Measurements from ENCODE around the gene SESN3.
"Not testable (repeated sequence)": the region's sequence is repeated elsewhere in the genome, so short reads cannot be mapped to it uniquely, and the experiment has no call there.

SESN3 gene

GRCh38 chr11:95231127-95231880, at the start of gene SESN3:
Gene SESN3, minus strand, starts transcription at chr11:95231202. Its CDS starts 342 bp downstream, at chr11:95230860.
- peak; percentile 99 for DNase-seq

GRCh38 chr11:95279921-95280868, 49.2 kb upstream of the SESN3 start:
- DNase-seq: no peak

- DNase-seq: no peak
Observed at GRCh38 chr11:95277868-95278267, 46.9 kb upstream of the SESN3 start.

GRCh38 chr11:95276139-95276538, 45.1 kb upstream of the SESN3 start:
- DNase-seq: no peak

- DNase-seq: not testable (repeated sequence)
Observed at GRCh38 chr11:95273618-95274017, 42.6 kb upstream of the SESN3 start.

- peak; percentile 22 for DNase-seq
Observed at GRCh38 chr11:95269036-95269819, 38.2 kb upstream of the SESN3 start.

- DNase-seq: no peak
Observed at GRCh38 chr11:95268391-95268790, 37.4 kb upstream of the SESN3 start.

- no peak for DNase-seq
Observed at GRCh38 chr11:95267601-95268213, 36.7 kb upstream of the SESN3 start.

GRCh38 chr11:95266751-95267374, 35.9 kb upstream of the SESN3 start:
- no peak for DNase-seq

- DNase-seq: peak; percentile 33
Observed at GRCh38 chr11:95264881-95265280, 33.9 kb upstream of the SESN3 start.

- DNase-seq: no peak
Observed at GRCh38 chr11:95262994-95263765, 32.2 kb upstream of the SESN3 start.

GRCh38 chr11:95257456-95257971, 26.5 kb upstream of the SESN3 start:
- peak; percentile 13 for DNase-seq

GRCh38 chr11:95256321-95256779, 25.3 kb upstream of the SESN3 start:
- DNase-seq: no peak

- DNase-seq: no peak
Observed at GRCh38 chr11:95255251-95256145, 24.5 kb upstream of the SESN3 start.

GRCh38 chr11:95254716-95255115, 23.7 kb upstream of the SESN3 start:
- peak; percentile 40 for DNase-seq

- peak; percentile 93 for DNase-seq
Observed at GRCh38 chr11:95254131-95254704, 23.2 kb upstream of the SESN3 start.

GRCh38 chr11:95253141-95253540, 22.1 kb upstream of the SESN3 start:
- no peak for DNase-seq

- DNase-seq: no peak
Observed at GRCh38 chr11:95252586-95252985, 21.6 kb upstream of the SESN3 start.

GRCh38 chr11:95251896-95252295, 20.9 kb upstream of the SESN3 start:
- not testable (repeated sequence) for DNase-seq

Measured in NCI-H2171 treated with DMSO at 0.1 percent for 48 hours (cell line).